ENCODE data around the gene CDH20.

GRCh38 chr18:61459896-61460648 is 126.8 kb downstream of the CDH20 start:
- TF ChIP-seq CTCF (IDR thresholded peaks at IDR 0.05 in 8 of 11, conservative IDR thresholded peaks at IDR 0.05 in 3 of 11) (no peak), POLR2A (IDR thresholded peaks at IDR 0.05) (no peak), POLR2AphosphoS5 (IDR thresholded peaks at IDR 0.05) (no peak)
